Bronchial smooth muscle cell (primary cell): Measurements from ENCODE around the gene TSPY10. TPM values are rescaled to one million over a fixed set of nuclear protein-coding genes. Genes with fewer than 3 reads are reported as not detected.

Experiments
- total RNA-seq: library from RNA; depleted of rRNA; stranded (reverse); fragments of >200 nt; gene quantifications from 2 replicates; pipeline ENCODE4 v1.2.1, GENCODE V29; 2014

TSPY10 gene
- not detected in 2 replicates for total RNA-seq

GRCh38 chrY:9527580-9527979 is at the start of gene TSPY10:
TSPY10 (plus strand) TSS chrY:9527880; CDS start chrY:9527926, 46 bp downstream.

DNA sequence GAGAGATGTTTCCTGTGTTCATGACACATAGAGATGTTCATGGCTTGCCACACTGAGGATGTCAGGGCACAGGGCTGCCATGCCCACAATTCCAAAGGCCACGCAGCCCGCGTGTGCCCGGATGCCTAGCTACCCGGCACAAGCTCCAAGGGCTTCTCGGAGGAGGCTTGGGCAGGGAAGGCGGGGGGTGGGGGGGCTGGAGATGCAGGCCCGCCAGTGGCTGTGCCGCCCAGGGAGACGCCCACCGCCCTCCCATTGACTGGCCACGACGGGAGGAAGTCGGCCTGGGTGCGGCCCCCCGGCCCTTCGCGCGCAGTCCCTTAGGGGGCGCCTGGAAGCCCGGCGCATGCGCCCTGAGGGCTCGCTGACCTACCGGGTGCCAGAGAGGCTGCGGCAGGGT is 40.7 kb upstream of the TSPY10 start, which contains the start of gene TSPY9:
Gene TSPY9 (plus strand): TSS at position 301 of the 400 bp plus-strand sequence. CDS start 46 bp downstream, at position 347.

Other genes starting within 250 kb of the TSPY10 start
- gene TSPY4, start 190.4 kb upstream of the TSPY10 start, total RNA-seq: not detected in 2 replicates
- gene TSPY8, start 170.1 kb upstream of the TSPY10 start, total RNA-seq: not detected in 2 replicates
- not detected in 2 replicates for gene TSPY3, start 129.5 kb upstream of the TSPY10 start, total RNA-seq
- gene TSPY1, start 60.9 kb upstream of the TSPY10 start, total RNA-seq: not detected in 2 replicates
- not detected in 2 replicates for gene TSPY9, start 40.6 kb upstream of the TSPY10 start, total RNA-seq